Tibial nerve (tissue), 4 donors: Measurements from ENCODE around the gene IKBKE. TPM values are rescaled to one million over a fixed set of nuclear protein-coding genes. Genes with fewer than 3 reads are reported as not detected.
A peak's percentile ranks its signal among the peaks of the same experiment; 100 is the strongest.

Experiments used
- DNase-seq, 2 donors: peaks; one replicate each; pipeline ENCODE4 v3.0.0-alpha.2; 2019; ENCODE audit warnings: low spot score in 2 of 2
- H3K27ac ChIP-seq, 4 donors: fragments of 200-600 bp; sonication (generic) in 3 of 4; one replicate each; pipeline ENCODE4 v1.5.1; 2017 to 2019; ENCODE audit warnings: mild to moderate bottlenecking in 1 of 4
- H3K27me3 ChIP-seq, 2 donors: fragments of 200-600 bp; sonication (generic) in 1 of 2; one replicate each; pipeline versions ENCODE4 v1.5.1 to v1.6.0; 2017 to 2019
- H3K36me3 ChIP-seq, 3 donors: fragments of 200-600 bp; sonication (generic); one replicate each; pipeline ENCODE4 v1.5.1; 2018 to 2019
- H3K4me1 ChIP-seq, 4 donors: fragments of 200-600 bp; sonication (generic) in 3 of 4; one replicate each; pipeline ENCODE4 v1.5.1; 2017 to 2019
- H3K4me3 ChIP-seq, 4 donors: fragments of 200-600 bp; sonication (generic) in 3 of 4; one replicate each; pipeline ENCODE4 v1.5.1; 2017 to 2019; ENCODE audit warnings: mild to moderate bottlenecking in 1 of 4, moderate library complexity in 1 of 4
- H3K9me3 ChIP-seq, 4 donors: fragments of 200-600 bp; sonication (generic) in 3 of 4; one replicate each; pipeline ENCODE4 v1.5.1; 2017 to 2019
- CTCF ChIP-seq, 5 experiments: fragments of 200-600 bp in 3 of 5; fragments of 450-650 bp in 2 of 5; sonication (generic) in 3 of 5; IDR thresholded peaks; one replicate each; pipeline ENCODE4 v1.5.1; 2016 to 2019; ENCODE audit warnings: antibody characterized with exemption in 5 of 5, mild to moderate bottlenecking in 3 of 5, moderate library complexity in 2 of 5
- EP300 ChIP-seq, 2 donors: sonication (generic); formaldehyde crosslinking; IDR thresholded peaks; one replicate each; pipeline ENCODE4 v1.6.1; 2017; ENCODE audit warnings: antibody characterized with exemption in 2 of 2, mild to moderate bottlenecking in 1 of 2
- POLR2A ChIP-seq, 2 donors: fragments of 450-650 bp; IDR thresholded peaks; one replicate each; pipeline ENCODE4 v1.6.1; 2017; ENCODE audit warnings: antibody characterized with exemption in 2 of 2, mild to moderate bottlenecking in 2 of 2, moderate library complexity in 2 of 2
- WGBS, 2 donors: methylation state at CpG; one replicate each; pipeline ENCODE4 v1.1.5; 2018; 5-methylcytosine and 5-hydroxymethylcytosine counted together
- total RNA-seq, 4 donors: library from RNA; depleted of rRNA; stranded (reverse); fragments of >200 nt; gene quantifications; one replicate each; pipeline ENCODE4 v1.1.0, GENCODE V29; 2016

Gene IKBKE
- total RNA-seq, 4 donors from 2014 or later: 1.5 to 18.0 (median 3.7) TPM

GRCh38 chr1:206521127-206521526 lies 50.9 kb downstream of the IKBKE start:
- H3K27me3 ChIP-seq: no peaks in the 10 kb centered on the region
- no peak overlapping the region for H3K27ac ChIP-seq
- 47 to 57% methylated on average over 5 of the region's 5 CpGs for WGBS, 2 donors
- no peak for DNase-seq
- no peaks in the 10 kb centered on the region for H3K9me3 ChIP-seq
- no peaks in the 10 kb centered on the region for H3K36me3 ChIP-seq
- TF ChIP-seq POLR2A (IDR thresholded peaks at IDR 0.05) (no peak), EP300 (IDR thresholded peaks at IDR 0.05) (no peak), CTCF (IDR thresholded peaks at IDR 0.05) (no peak)
- no peak overlapping the region for H3K4me3 ChIP-seq
- H3K4me1 ChIP-seq: peaks cover 0 to 25% (median 0%) of the 10 kb centered on the region in 4 donors

GRCh38 chr1:206521694-206522402 lies 51.6 kb downstream of the IKBKE start:
- 63 to 68% methylated on average over 8 of the region's 8 CpGs for WGBS, 2 donors
- no peak overlapping the region for H3K27ac ChIP-seq

GRCh38 chr1:206524739-206525364 lies 54.6 kb downstream of the IKBKE start:
- Histone ChIP-seq H3K27me3 (no peaks in the 10 kb centered on the region), H3K9me3 (no peaks in the 10 kb centered on the region), H3K4me3 (no peak overlapping the region), H3K4me1 (peaks cover 0 to 21% (median 0%) of the 10 kb centered on the region in 4 donors), H3K27ac (peak overlapping the region in 1 of 4 donors; percentile 1), H3K36me3 (no peaks in the 10 kb centered on the region)
- 50 to 60% methylated on average over 5 of the region's 5 CpGs for WGBS, 2 donors
- TF ChIP-seq EP300 (IDR thresholded peaks at IDR 0.05) (no peak), POLR2A (IDR thresholded peaks at IDR 0.05) (no peak), CTCF (IDR thresholded peaks at IDR 0.05) (no peak)
- DNase-seq: no peak

More at GRCh38 chr1:206521694-206522402, 51.6 kb downstream of the IKBKE start:
- H3K36me3 ChIP-seq: no peaks in the 10 kb centered on the region
- H3K4me1 ChIP-seq: peaks cover 0 to 27% (median 0%) of the 10 kb centered on the region in 4 donors
- no peaks in the 10 kb centered on the region for H3K9me3 ChIP-seq
- DNase-seq: no peak
- no peak overlapping the region for H3K4me3 ChIP-seq
- TF ChIP-seq EP300 (IDR thresholded peaks at IDR 0.05) (no peak), CTCF (IDR thresholded peaks at IDR 0.05) (no peak), POLR2A (IDR thresholded peaks at IDR 0.05) (no peak)
- no peaks in the 10 kb centered on the region for H3K27me3 ChIP-seq

- H3K4me3 ChIP-seq: no peak overlapping the region
- no peaks in the 10 kb centered on the region for H3K9me3 ChIP-seq
- no peak for DNase-seq
- H3K36me3 ChIP-seq: no peaks in the 10 kb centered on the region
- no peaks in the 10 kb centered on the region for H3K27me3 ChIP-seq
- WGBS, 2 donors: 45 to 47% methylated on average over 5 to 6 of the region's 6 CpGs
- TF ChIP-seq EP300 (IDR thresholded peaks at IDR 0.05) (no peak), CTCF (IDR thresholded peaks at IDR 0.05) (no peak), POLR2A (IDR thresholded peaks at IDR 0.05) (no peak)
- peaks cover 0 to 21% (median 0%) of the 10 kb centered on the region in 4 donors for H3K4me1 ChIP-seq
- H3K27ac ChIP-seq: no peak overlapping the region
These were observed 56.0 kb downstream of the IKBKE start for GRCh38 chr1:206526064-206526911.
